Measurements from ENCODE around the gene OSBPL8.

DNA sequence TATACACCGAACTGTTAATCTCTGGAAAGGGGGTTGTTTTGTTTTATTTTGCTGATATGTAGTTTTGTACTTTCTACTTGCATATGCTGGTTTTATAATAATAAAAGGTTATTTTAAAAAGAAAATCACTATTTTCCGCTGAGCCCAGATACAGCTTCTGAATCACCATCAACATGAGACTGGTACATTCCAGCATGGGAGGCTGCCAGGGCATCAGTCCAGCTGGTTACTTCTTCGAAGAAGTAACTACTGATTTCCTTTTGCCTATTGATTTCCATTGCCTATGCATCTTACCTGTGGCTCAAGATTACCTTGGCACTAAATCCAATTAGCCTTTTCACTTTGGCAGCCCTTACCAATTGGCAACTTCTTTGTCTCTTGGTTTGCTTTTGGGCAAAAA, 11.7 kb upstream of the OSBPL8 start:
- TF ChIP-seq EP300 (IDR thresholded peaks at IDR 0.05; ENCODE audit: low read depth) (no peak), POLR2AphosphoS5 (IDR thresholded peaks at IDR 0.05) (no peak)
- TF ChIP-seq, protein P1, sequence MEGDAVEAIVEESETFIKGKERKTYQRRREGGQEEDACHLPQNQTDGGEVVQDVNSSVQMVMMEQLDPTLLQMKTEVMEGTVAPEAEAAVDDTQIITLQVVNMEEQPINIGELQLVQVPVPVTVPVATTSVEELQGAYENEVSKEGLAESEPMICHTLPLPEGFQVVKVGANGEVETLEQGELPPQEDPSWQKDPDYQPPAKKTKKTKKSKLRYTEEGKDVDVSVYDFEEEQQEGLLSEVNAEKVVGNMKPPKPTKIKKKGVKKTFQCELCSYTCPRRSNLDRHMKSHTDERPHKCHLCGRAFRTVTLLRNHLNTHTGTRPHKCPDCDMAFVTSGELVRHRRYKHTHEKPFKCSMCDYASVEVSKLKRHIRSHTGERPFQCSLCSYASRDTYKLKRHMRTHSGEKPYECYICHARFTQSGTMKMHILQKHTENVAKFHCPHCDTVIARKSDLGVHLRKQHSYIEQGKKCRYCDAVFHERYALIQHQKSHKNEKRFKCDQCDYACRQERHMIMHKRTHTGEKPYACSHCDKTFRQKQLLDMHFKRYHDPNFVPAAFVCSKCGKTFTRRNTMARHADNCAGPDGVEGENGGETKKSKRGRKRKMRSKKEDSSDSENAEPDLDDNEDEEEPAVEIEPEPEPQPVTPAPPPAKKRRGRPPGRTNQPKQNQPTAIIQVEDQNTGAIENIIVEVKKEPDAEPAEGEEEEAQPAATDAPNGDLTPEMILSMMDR (IDR thresholded peaks at IDR 0.05): no peak

All from transverse colon (tissue), 4 donors.